Osteoblast (primary cell): ENCODE results near the gene AKAP8. TPM values are rescaled to one million over a fixed set of nuclear protein-coding genes. Genes with fewer than 3 reads are reported as not detected.
"Not testable (repeated sequence)": the region's sequence is repeated elsewhere in the genome, so short reads cannot be mapped to it uniquely, and the experiment has no call there.

ENCODE experiments used
- DNase-seq: peaks from one replicate; pipeline ENCODE4 v3.0.0; 2011; ENCODE audit warnings: low spot score, mixed read lengths; ENCODE audit not compliant: insufficient read length; ENCODE audit errors: missing footprints
- H2AFZ ChIP-seq: 2 replicates; pipeline ENCODE4 v1.6.0; 2011; ENCODE audit warnings: mild to moderate bottlenecking, low read length
- H3K27ac ChIP-seq: 2 replicates; pipeline ENCODE4 v1.5.1; 2011; ENCODE audit warnings: mild to moderate bottlenecking, low read depth, low read length, moderate library complexity
- H3K27me3 ChIP-seq: 2 replicates; pipeline ENCODE4 v1.6.0; 2012; ENCODE audit warnings: mild to moderate bottlenecking, control low read depth, inconsistent platforms, low read length, moderate library complexity; ENCODE audit not compliant: insufficient read depth
- H3K36me3 ChIP-seq: 2 replicates; pipeline ENCODE4 v1.5.1; 2011; ENCODE audit warnings: mild to moderate bottlenecking, low read length, control low read depth, moderate library complexity; ENCODE audit not compliant: insufficient read depth
- H3K4me1 ChIP-seq: 2 replicates; pipeline ENCODE4 v1.5.1; 2011; ENCODE audit warnings: mild to moderate bottlenecking, low read length, control low read depth, moderate library complexity; ENCODE audit not compliant: insufficient read depth
- H3K4me2 ChIP-seq: 2 replicates; pipeline ENCODE4 v1.6.0; 2011; ENCODE audit warnings: mild to moderate bottlenecking, low read length; ENCODE audit not compliant: insufficient read depth
- H3K4me3 ChIP-seq: fragments of 200-600 bp; sonication (generic); 3 replicates; pipeline ENCODE4 v1.5.1; 2012; ENCODE audit warnings: mild to moderate bottlenecking, low read length, inconsistent platforms; ENCODE audit not compliant: insufficient read depth
- H3K79me2 ChIP-seq: 2 replicates; pipeline ENCODE4 v1.6.0; 2012; ENCODE audit warnings: mild to moderate bottlenecking, low read length, control low read depth, inconsistent platforms; ENCODE audit not compliant: insufficient read depth
- H3K9me3 ChIP-seq: 2 replicates; pipeline ENCODE4 v1.5.1; 2011; ENCODE audit warnings: low read depth, low read length, control low read depth
- H4K20me1 ChIP-seq: 2 replicates; pipeline ENCODE4 v1.6.0; 2012; ENCODE audit warnings: mild to moderate bottlenecking, low read length, control low read depth; ENCODE audit not compliant: insufficient read depth
- total RNA-seq: library from RNA; depleted of rRNA; stranded (reverse); fragments of >200 nt; gene quantifications from 2 replicates; pipeline ENCODE4 v1.2.3, GENCODE V29; 2012
- TF ChIP-seq, protein P1 (sequence below): IDR thresholded peaks from 2 replicates; pipeline ENCODE4 v1.5.1; 2011; ENCODE audit warnings: mild to moderate bottlenecking, low read depth, low read length, moderate library complexity; ENCODE audit errors: extremely low read depth

Gene AKAP8
- total RNA-seq, 1 donor, result 18.1 TPM

DNA sequence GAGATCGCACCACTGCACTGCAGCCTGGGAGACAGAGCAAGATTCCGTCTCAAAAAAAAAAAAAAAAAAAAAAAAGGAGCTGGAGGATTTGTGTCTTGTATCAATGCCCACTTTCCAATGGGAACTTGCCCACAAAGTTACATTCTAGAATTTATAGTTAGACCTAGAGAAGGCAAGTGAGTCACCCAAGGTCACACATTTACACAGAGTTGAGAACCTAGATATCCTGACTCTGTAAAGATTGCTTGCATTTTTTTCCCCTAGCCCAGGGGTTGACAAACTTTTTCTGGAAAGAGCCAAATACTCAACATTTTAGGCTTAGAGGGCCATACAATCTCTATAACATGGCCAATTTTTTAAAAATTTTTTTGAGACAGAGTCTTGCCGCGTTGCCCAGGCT is 39.5 kb downstream of the AKAP8 start:
- H2AFZ ChIP-seq, result no peak overlapping the region
- TF ChIP-seq, protein P1, sequence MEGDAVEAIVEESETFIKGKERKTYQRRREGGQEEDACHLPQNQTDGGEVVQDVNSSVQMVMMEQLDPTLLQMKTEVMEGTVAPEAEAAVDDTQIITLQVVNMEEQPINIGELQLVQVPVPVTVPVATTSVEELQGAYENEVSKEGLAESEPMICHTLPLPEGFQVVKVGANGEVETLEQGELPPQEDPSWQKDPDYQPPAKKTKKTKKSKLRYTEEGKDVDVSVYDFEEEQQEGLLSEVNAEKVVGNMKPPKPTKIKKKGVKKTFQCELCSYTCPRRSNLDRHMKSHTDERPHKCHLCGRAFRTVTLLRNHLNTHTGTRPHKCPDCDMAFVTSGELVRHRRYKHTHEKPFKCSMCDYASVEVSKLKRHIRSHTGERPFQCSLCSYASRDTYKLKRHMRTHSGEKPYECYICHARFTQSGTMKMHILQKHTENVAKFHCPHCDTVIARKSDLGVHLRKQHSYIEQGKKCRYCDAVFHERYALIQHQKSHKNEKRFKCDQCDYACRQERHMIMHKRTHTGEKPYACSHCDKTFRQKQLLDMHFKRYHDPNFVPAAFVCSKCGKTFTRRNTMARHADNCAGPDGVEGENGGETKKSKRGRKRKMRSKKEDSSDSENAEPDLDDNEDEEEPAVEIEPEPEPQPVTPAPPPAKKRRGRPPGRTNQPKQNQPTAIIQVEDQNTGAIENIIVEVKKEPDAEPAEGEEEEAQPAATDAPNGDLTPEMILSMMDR, result no peak
- no peaks in the 10 kb centered on the region for H3K27me3 ChIP-seq
- no peak overlapping the region for H3K27ac ChIP-seq
- H4K20me1 ChIP-seq, result no peaks in the 10 kb centered on the region
- H3K79me2 ChIP-seq, result peaks cover 27% of the 10 kb centered on the region
- no peak overlapping the region for H3K4me2 ChIP-seq
- H3K9me3 ChIP-seq, result no peaks in the 10 kb centered on the region
- peaks cover 9% of the 10 kb centered on the region for H3K4me1 ChIP-seq
- H3K36me3 ChIP-seq, result peaks cover 9% of the 10 kb centered on the region
- no peak for DNase-seq
- no peak overlapping the region for H3K4me3 ChIP-seq

DNA sequence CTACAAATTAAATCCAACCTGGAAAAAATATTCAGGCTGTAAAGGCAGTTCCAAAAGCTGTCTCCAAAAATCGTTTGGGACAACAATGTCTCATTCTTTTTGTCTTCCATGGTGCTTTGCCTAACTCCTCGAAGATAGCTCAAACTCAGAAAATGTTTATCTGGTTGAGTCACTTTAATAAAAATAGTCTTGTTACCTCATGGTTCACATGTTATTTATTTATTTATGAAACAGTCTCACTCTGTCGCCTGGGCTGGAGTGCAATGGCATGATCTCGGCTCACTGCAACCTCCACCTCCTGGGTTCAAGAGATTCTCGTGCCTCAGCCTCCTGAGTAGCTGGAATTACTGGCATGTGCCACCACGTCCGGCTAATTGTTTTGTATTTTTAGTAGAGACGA is 42.4 kb downstream of the AKAP8 start:
- no peak overlapping the region for H2AFZ ChIP-seq
- H3K4me1 ChIP-seq, result peaks cover 12% of the 10 kb centered on the region
- no peak overlapping the region for H3K4me3 ChIP-seq
- no peaks in the 10 kb centered on the region for H3K9me3 ChIP-seq
- H3K79me2 ChIP-seq, result peaks cover 47% of the 10 kb centered on the region
- H3K4me2 ChIP-seq, result peak overlapping the region; percentile 45
- H3K36me3 ChIP-seq, result no peaks in the 10 kb centered on the region
- H3K27ac ChIP-seq, result peak overlapping the region; percentile 70
- TF ChIP-seq, protein P1, result no peak
- no peaks in the 10 kb centered on the region for H3K27me3 ChIP-seq
- no peaks in the 10 kb centered on the region for H4K20me1 ChIP-seq
- peak; percentile 90 for DNase-seq

DNA sequence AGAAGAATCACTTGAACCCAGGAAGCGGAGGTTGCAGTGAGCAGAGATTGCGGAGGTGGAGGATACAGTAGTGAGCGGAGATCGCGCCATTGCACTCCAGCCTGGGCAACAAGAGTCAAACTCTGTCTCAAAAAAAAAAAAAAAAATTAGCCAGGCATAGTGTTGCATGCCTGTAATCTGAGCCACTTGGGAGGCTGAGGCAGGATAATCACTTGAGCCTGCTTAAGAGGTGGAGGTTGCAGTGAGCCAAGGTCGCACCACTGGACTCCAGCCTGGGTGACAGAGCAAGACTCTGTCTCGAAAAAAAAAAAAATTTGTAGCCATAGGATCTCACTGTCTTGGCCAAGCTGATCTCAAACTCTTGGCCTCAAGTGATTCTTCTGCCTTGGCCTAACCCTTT is 43.6 kb downstream of the AKAP8 start:
- not testable (repeated sequence) for H3K27ac ChIP-seq, DNase-seq, H3K36me3 ChIP-seq, H3K4me2 ChIP-seq, H4K20me1 ChIP-seq, H3K9me3 ChIP-seq, H3K27me3 ChIP-seq, H2AFZ ChIP-seq, H3K4me3 ChIP-seq
- Histone ChIP-seq H3K79me2 (peaks cover 57% of the 10 kb centered on the region), H3K4me1 (peaks cover 12% of the 10 kb centered on the region)

DNA sequence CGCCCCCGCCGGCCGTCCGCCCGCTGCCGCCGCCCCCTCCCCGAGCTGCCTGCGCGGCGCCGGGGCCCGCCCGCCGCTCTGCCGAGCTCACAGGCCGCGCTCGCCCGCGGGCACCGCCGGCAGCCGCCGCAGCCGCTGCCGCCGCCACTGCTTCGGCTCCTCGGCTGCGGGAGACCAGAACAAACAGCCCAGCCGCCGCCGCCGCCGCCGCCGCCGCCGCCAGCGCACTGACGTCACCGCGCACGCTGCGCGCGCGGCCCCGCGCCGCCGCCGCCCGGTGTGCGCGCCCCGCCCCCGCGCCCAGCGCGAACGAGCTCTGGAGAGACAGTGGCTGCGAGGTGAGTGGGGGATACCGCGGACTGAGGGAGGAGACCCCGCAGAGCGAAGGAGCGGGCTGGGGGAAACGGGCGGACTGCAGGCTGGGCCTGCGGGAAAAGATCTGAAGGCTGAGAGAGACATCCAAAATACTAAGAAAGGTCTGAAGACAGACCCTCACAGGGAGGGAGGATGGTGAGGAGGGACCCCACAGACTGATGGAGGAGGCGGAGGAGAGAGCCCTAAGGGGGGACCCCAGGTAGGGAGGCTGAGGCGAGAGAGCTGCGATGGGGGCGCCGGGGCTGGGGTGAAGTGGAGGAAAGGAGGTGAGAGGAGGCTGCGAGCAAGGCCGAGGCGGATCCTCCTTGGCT is 47.1 kb downstream of the AKAP8 start, which contains the start of gene BRD4:
BRD4 (minus strand) TSS at position 229 of the 686 bp plus-strand sequence. CDS start 59,440 bp downstream, outside the sequence.
- H3K79me2 ChIP-seq, result peaks cover 77% of the 10 kb centered on the region
- H3K27ac ChIP-seq, result peak within 1 kb of the TSS; percentile 87
- peak within 1 kb of the TSS; percentile 98 for H3K4me3 ChIP-seq
- TF ChIP-seq, protein P1, result no peak
- H2AFZ ChIP-seq, result peak within 1 kb of the TSS; percentile 93
- peak; percentile 99 for DNase-seq
- no peaks in the 10 kb centered on the region for H3K9me3 ChIP-seq
- H3K4me2 ChIP-seq, result peak within 1 kb of the TSS; percentile 92
- H3K36me3 ChIP-seq, result no peaks in the 10 kb centered on the region
- H4K20me1 ChIP-seq, result peaks cover 38% of the 10 kb centered on the region
- H3K27me3 ChIP-seq, result no peaks in the 10 kb centered on the region
- peaks cover 29% of the 10 kb centered on the region for H3K4me1 ChIP-seq
